ENCODE data around the gene NSD1. TPM values are rescaled to one million over a fixed set of nuclear protein-coding genes. Genes with fewer than 3 reads are reported as not detected.

NSD1 gene
- total and polyA plus RNA-seq, 9 of the 15 experiments (the other 6 are each of a cell fraction or from before 2014, with no cell fraction given), result 3.8 to 51.0 (median 24.7) TPM

DNA sequence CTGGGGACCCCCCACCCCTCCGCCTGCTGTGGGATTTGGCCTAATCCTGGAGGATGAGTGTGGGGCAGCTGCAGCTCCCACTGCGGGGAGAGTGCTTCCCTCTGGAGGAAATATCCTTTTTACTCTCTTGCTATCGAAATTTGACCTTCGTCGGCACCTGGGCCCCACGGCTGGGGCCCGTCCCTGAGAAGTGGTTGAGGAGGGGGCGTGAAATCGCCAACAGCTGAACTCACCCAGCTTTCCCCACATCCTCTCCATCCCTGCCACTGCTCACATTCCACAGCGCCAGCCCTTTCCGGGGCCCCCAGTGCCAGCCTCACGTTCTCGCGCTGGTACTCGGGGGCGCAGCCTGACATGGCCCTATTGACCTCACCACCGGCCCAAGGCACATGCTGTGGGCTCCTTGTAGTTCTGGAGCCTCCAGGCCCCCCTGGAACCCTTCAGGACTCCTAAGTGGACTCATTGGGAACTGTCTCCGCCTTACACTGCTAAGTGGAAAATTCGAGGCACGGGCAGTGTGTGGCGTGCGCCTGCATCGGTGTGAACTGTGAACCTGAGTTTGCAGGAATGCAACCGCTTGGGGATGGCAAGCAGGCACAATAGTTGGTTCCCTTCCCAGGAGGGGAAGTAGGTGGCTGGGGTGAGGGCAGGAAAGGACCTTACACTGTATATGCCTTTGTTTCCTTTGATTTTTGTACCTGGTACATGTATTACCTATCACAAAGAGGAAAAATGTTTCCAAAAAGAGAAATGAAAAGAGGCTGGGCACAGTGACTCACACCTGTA is 27.7 kb upstream of the NSD1 start (continued):
- TF ChIP-seq, protein P1, sequence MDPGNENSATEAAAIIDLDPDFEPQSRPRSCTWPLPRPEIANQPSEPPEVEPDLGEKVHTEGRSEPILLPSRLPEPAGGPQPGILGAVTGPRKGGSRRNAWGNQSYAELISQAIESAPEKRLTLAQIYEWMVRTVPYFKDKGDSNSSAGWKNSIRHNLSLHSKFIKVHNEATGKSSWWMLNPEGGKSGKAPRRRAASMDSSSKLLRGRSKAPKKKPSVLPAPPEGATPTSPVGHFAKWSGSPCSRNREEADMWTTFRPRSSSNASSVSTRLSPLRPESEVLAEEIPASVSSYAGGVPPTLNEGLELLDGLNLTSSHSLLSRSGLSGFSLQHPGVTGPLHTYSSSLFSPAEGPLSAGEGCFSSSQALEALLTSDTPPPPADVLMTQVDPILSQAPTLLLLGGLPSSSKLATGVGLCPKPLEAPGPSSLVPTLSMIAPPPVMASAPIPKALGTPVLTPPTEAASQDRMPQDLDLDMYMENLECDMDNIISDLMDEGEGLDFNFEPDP (CRISPR knock-in tag; IDR thresholded peaks at IDR 0.05), result no peak
- TF ChIP-seq NR2C2 (CRISPR knock-in tag; IDR thresholded peaks at IDR 0.05) (no peak), NR2C2 (tag; IDR thresholded peaks at IDR 0.05) (no peak), ZNF695 (CRISPR knock-in tag; IDR thresholded peaks at IDR 0.05) (no peak), MTF1 (CRISPR knock-in tag; IDR thresholded peaks at IDR 0.05; ENCODE audit: borderline replicate concordance) (no peak), RBM15 (IDR thresholded peaks at IDR 0.05; ENCODE audit: insufficient read depth, low read length) (no peak), LEF1 (IDR thresholded peaks at IDR 0.05) (no peak), JUND (IDR thresholded peaks at IDR 0.05; ENCODE audit: borderline replicate concordance, low read depth, low read length) (no peak), JUND (tag; IDR thresholded peaks at IDR 0.05; ENCODE audit: borderline replicate concordance, low read depth, low read length) (no peak), XRCC4 (IDR thresholded peaks at IDR 0.05; ENCODE audit: extremely low read depth, insufficient read depth, insufficient read length) (no peak), NFRKB (IDR thresholded peaks at IDR 0.05; ENCODE audit: low read depth) (no peak), MCM3 (IDR thresholded peaks at IDR 0.05) (no peak)
- TF ChIP-seq, protein P2, sequence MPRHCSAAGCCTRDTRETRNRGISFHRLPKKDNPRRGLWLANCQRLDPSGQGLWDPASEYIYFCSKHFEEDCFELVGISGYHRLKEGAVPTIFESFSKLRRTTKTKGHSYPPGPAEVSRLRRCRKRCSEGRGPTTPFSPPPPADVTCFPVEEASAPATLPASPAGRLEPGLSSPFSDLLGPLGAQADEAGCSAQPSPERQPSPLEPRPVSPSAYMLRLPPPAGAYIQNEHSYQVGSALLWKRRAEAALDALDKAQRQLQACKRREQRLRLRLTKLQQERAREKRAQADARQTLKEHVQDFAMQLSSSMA (CRISPR knock-in tag; IDR thresholded peaks at IDR 0.05), result no peak
- TF ChIP-seq, protein P3, sequence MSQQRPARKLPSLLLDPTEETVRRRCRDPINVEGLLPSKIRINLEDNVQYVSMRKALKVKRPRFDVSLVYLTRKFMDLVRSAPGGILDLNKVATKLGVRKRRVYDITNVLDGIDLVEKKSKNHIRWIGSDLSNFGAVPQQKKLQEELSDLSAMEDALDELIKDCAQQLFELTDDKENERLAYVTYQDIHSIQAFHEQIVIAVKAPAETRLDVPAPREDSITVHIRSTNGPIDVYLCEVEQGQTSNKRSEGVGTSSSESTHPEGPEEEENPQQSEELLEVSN (IDR thresholded peaks at IDR 0.05; ENCODE audit: borderline replicate concordance in 1 of 2, extremely low read depth in 1 of 2, insufficient read depth in 1 of 2, insufficient read length in 1 of 2, low read depth in 1 of 2, low read length in 1 of 2, poor library complexity in 1 of 2, severe bottlenecking in 1 of 2), result no peak

Data from K562 (cell line).